B cell (primary cell): ENCODE measurements around the gene DOCK3.

Experiments used
- EZH2 ChIP-seq: IDR thresholded peaks from 2 replicates; pipeline ENCODE4 v1.6.1; 2012; ENCODE audit warnings: borderline replicate concordance, low read depth, mild to moderate bottlenecking, moderate library complexity, low read length; ENCODE audit not compliant: insufficient read depth, poor library complexity, severe bottlenecking
- TF ChIP-seq, protein P1 (sequence below): fragments of 200-600 bp; IDR thresholded peaks from one replicate; pipeline ENCODE4 v1.8.0; 2022; ENCODE audit warnings: antibody characterized with exemption, mild to moderate bottlenecking

DNA sequence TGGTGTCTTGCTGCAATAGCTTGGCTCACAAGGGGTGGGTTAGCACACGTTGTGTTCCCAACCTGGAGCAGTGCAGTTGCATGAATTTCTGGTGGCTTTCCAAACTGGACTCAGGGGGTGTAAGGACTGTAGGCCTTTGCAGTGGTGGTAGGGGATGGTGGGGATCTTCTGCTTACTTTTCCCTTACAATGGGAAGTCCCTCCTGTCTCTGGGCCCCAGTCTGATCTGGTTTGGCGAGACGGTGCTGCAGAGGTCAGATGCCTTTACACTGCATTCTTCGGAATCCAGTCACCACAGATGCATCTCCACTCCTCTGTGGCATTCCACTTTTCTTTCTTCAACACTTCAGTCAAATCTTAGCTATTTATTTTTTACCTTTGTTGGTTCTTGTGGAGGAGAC, 132.1 kb downstream of the DOCK3 start:
- TF ChIP-seq, protein P1, sequence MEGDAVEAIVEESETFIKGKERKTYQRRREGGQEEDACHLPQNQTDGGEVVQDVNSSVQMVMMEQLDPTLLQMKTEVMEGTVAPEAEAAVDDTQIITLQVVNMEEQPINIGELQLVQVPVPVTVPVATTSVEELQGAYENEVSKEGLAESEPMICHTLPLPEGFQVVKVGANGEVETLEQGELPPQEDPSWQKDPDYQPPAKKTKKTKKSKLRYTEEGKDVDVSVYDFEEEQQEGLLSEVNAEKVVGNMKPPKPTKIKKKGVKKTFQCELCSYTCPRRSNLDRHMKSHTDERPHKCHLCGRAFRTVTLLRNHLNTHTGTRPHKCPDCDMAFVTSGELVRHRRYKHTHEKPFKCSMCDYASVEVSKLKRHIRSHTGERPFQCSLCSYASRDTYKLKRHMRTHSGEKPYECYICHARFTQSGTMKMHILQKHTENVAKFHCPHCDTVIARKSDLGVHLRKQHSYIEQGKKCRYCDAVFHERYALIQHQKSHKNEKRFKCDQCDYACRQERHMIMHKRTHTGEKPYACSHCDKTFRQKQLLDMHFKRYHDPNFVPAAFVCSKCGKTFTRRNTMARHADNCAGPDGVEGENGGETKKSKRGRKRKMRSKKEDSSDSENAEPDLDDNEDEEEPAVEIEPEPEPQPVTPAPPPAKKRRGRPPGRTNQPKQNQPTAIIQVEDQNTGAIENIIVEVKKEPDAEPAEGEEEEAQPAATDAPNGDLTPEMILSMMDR, result no peak
- TF ChIP-seq EZH2, result no peak
